Measurements from ENCODE around the gene WBP2. TPM values are rescaled to one million over a fixed set of nuclear protein-coding genes. Genes with fewer than 3 reads are reported as not detected.
A peak's percentile ranks its signal among the peaks of the same experiment; 100 is the strongest.
"Not testable (repeated sequence)": the region's sequence is repeated elsewhere in the genome, so short reads cannot be mapped to it uniquely, and the experiment has no call there.

WBP2 gene
- total RNA-seq, 1 experiment from 2014 or later, result 51.8 TPM

DNA sequence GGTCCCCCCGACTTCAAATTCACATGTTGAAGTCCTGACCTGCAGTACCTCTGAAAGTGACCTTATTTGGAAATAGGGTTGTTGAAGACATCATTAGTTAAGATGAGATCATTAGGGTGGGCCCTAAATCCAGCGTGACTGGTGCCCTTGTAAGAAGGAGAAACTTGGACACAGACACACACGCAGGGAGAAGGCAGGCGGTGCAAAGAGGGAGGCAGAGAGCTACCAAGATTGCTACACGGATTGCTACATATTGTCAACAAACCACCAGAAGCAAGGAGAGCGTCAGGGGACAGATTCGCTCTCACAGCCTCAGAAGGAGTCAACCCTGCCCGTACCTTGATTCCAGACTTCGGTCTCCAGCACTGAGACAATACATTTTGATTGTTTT is 6.8 kb upstream of the WBP2 start:
- POLR2A ChIA-PET (ENCODE audit: unreplicated experiment), result no interaction called here

DNA sequence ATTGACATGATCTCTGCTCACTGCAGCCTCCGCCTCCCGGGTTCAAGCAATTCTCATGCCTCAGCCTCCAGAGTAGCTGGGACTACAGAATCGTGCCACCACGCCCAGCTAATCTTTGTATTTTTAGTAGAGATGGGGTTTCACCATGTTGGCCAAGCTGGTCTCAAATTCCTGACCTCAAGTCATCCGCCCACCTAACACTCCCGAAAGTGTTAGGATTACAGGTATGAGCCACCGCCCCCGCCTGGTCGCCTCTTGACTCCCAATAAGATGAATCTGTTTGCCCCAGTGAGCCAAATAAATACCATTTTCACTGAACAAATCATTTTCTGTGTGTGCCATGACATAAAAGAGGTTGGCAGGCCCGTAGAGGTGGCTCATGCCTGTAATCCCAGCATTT is 4.2 kb upstream of the WBP2 start:
- H3K27ac ChIP-seq (ENCODE audit: low read length); H3K9ac ChIP-seq (ENCODE audit: low read length); H3K36me3 ChIP-seq (ENCODE audit: low read depth, low read length); H3K4me2 ChIP-seq (ENCODE audit: low read length); H3K9me3 ChIP-seq (ENCODE audit: low read length); H3K9me2 ChIP-seq (replicated peaks; ENCODE audit: low read length); H3K79me2 ChIP-seq (ENCODE audit: low read length); H3K27me3 ChIP-seq (ENCODE audit: low read length); BruUV-seq (replicated peaks); H2AFZ ChIP-seq (ENCODE audit: low read length); intact Hi-C loops (cut with micrococcal nuclease); H4K20me1 ChIP-seq (ENCODE audit: low read length); H3K4me3 ChIP-seq (ENCODE audit: low read length); ATAC-seq; H3F3A ChIP-seq (ENCODE audit: low read length, unreplicated experiment); DNase-seq: not testable (repeated sequence)
- ChIA-PET CTCF (interaction anchor here (0.6 to 1.1 kb wide), 4 partner anchors 14 to 147 kb away, joined by 3 to 12 read pairs (median 7); partner anchors contain the start of gene TRIM65), POLR2A (ENCODE audit: unreplicated experiment) (interaction anchor here (0.7 kb wide), 1 partner anchor 23 kb away, joined by 15 read pairs; no protein-coding TSS in a partner anchor)
- H3K4me1 ChIP-seq (ENCODE audit: insufficient read depth, low read length), result peaks cover 11% of the 10 kb centered on the region

More for the DNA sequence above, 6.8 kb upstream of the WBP2 start:
- no peaks in the 10 kb centered on the region for H3K36me3 ChIP-seq (ENCODE audit: low read depth, low read length)
- no peaks in the 10 kb centered on the region for H3K27me3 ChIP-seq (ENCODE audit: low read length)
- TF ChIP-seq EZH2phosphoT487 (IDR thresholded peaks at IDR 0.05; ENCODE audit: borderline replicate concordance, low read length) (no peak), EZH2 (IDR thresholded peaks at IDR 0.05; ENCODE audit: low read length, unreplicated experiment) (no peak)
- TF ChIP-seq, protein P1, sequence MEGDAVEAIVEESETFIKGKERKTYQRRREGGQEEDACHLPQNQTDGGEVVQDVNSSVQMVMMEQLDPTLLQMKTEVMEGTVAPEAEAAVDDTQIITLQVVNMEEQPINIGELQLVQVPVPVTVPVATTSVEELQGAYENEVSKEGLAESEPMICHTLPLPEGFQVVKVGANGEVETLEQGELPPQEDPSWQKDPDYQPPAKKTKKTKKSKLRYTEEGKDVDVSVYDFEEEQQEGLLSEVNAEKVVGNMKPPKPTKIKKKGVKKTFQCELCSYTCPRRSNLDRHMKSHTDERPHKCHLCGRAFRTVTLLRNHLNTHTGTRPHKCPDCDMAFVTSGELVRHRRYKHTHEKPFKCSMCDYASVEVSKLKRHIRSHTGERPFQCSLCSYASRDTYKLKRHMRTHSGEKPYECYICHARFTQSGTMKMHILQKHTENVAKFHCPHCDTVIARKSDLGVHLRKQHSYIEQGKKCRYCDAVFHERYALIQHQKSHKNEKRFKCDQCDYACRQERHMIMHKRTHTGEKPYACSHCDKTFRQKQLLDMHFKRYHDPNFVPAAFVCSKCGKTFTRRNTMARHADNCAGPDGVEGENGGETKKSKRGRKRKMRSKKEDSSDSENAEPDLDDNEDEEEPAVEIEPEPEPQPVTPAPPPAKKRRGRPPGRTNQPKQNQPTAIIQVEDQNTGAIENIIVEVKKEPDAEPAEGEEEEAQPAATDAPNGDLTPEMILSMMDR (conservative IDR thresholded peaks at IDR 0.05; ENCODE audit: low read depth, low read length), result no peak
- H3F3A ChIP-seq (ENCODE audit: low read length, unreplicated experiment), result no peaks in the 10 kb centered on the region
- H3K4me3 ChIP-seq (ENCODE audit: low read length), result no peak overlapping the region
- no peak for DNase-seq
- CTCF ChIA-PET, result no interaction called here
- ATAC-seq, result no peak
- H3K9ac ChIP-seq (ENCODE audit: low read length), result no peak overlapping the region
- H3K9me2 ChIP-seq (replicated peaks; ENCODE audit: low read length), result no peaks in the 10 kb centered on the region
- H3K79me2 ChIP-seq (ENCODE audit: low read length), result no peaks in the 10 kb centered on the region
- no peak overlapping the region for H2AFZ ChIP-seq (ENCODE audit: low read length)
- H4K20me1 ChIP-seq (ENCODE audit: low read length), result no peaks in the 10 kb centered on the region
- no peaks in the 10 kb centered on the region for H3K9me3 ChIP-seq (ENCODE audit: low read length)
- no TSS peak for BruUV-seq (replicated peaks)
- intact Hi-C loops (cut with micrococcal nuclease), result no loop called here
- no peak overlapping the region for H3K4me2 ChIP-seq (ENCODE audit: low read length)
- no peaks in the 10 kb centered on the region for H3K4me1 ChIP-seq (ENCODE audit: insufficient read depth, low read length)
- no peak overlapping the region for H3K27ac ChIP-seq (ENCODE audit: low read length)

DNA sequence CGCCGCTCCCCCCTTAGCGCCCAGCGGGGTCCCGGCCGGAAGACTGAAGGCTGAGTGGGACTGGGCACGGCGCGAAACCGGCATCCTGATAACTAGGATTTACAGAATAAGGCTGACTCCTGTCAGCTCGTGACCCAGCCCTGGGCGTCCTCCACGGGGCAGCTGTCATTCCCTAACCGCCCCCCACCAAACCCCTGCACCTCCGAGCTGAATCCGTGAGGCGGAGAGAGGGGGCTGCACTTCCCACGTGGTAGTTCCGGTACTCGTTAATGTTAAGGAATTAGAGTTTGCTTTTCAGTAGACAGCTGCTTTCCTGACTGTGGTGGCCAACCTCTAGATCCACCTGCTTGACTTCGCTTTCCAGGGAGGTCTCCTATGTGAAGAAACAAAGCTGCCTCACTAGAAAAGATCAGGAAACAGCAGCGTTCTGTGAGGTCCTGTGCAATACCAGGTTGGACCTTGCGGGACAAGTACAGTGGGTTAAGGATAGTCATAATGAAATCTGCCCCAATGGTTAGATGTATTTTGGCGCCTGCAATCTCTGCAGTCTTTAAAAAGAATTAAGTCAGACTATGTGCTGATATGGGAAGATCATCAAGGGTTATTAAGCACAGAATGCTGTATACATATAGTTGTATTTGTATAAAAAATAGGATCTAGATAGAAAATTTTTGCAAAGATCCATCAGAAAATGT is 1.1 kb upstream of the WBP2 start:
- H3K27ac ChIP-seq (ENCODE audit: low read length), result no peak overlapping the region; the same call in 1 of the 2 replicates
- no peak for TF ChIP-seq EZH2 (IDR thresholded peaks at IDR 0.05; ENCODE audit: low read length, unreplicated experiment)
- TF ChIP-seq, protein P1 (conservative IDR thresholded peaks at IDR 0.05; ENCODE audit: low read depth, low read length), result peak; percentile 51; the same call in 1 of the 2 replicates
- H3K79me2 ChIP-seq (ENCODE audit: low read length), result peaks cover 24% of the 10 kb centered on the region
- peaks cover 2% of the 10 kb centered on the region; the same call in 1 of the 2 replicates for H3K36me3 ChIP-seq (ENCODE audit: low read depth, low read length)
- peak overlapping the region; percentile 86 for H3K4me3 ChIP-seq (ENCODE audit: low read length)
- no peaks in the 10 kb centered on the region for H3K27me3 ChIP-seq (ENCODE audit: low read length)
- H3K9ac ChIP-seq (ENCODE audit: low read length), result peak overlapping the region; percentile 77
- peak; percentile 45 for DNase-seq
- ChIA-PET CTCF (interaction anchor here (0.5 to 3.2 kb wide), 8 partner anchors 11 to 697 kb away, joined by 3 to 30 read pairs (median 4); partner anchors contain the start of genes SMIM5 and TRIM65), POLR2A (ENCODE audit: unreplicated experiment) (interaction anchor here (1.6 to 2.3 kb wide), 3 partner anchors 11 to 76 kb away, joined by 7 to 18 read pairs (median 16); a partner anchor contains a TSS)
- H3K9me2 ChIP-seq (replicated peaks; ENCODE audit: low read length), result no peaks in the 10 kb centered on the region
- no peaks in the 10 kb centered on the region for H3F3A ChIP-seq (ENCODE audit: low read length, unreplicated experiment)
- H2AFZ ChIP-seq (ENCODE audit: low read length), result peak overlapping the region; percentile 86
- H3K4me1 ChIP-seq (ENCODE audit: insufficient read depth, low read length), result peaks cover 28% of the 10 kb centered on the region
- TSS peak; percentile 77 for BruUV-seq (replicated peaks)
- no peaks in the 10 kb centered on the region for H4K20me1 ChIP-seq (ENCODE audit: low read length)
- intact Hi-C loops (cut with micrococcal nuclease), result no loop called here
- peak overlapping the region; percentile 93 for H3K4me2 ChIP-seq (ENCODE audit: low read length)
- no peak; the same call in 1 of the 2 replicates for ATAC-seq
- H3K9me3 ChIP-seq (ENCODE audit: low read length), result no peaks in the 10 kb centered on the region
